HG03354 (cell line): ENCODE results near the gene ETV1.

Experiments
- ATAC-seq: cut with Tn5 transposase; IDR thresholded peaks from one replicate; pipeline ENCODE4 v1.9.1; 2021; ENCODE audit warnings: mild to moderate bottlenecking; ENCODE audit not compliant: unreplicated experiment, poor library complexity, severe bottlenecking

The ETV1 gene

GRCh38 chr7:13989126-13989948 lies at the start of gene ETV1:
TSS of gene ETV1 (minus strand) at chr7:13989666. CDS start at chr7:13989052, 614 bp downstream.
- no peak for ATAC-seq

- ATAC-seq = no peak
Measured at GRCh38 chr7:14024406-14024805, 34.9 kb upstream of the ETV1 start.

GRCh38 chr7:14023838-14024237 lies 34.4 kb upstream of the ETV1 start:
- ATAC-seq = no peak

- no peak for ATAC-seq
Measured at GRCh38 chr7:14023342-14023741, 33.9 kb upstream of the ETV1 start.

- no peak for ATAC-seq
Measured at GRCh38 chr7:14021069-14021468, 31.6 kb upstream of the ETV1 start.

GRCh38 chr7:14020339-14020900 lies 31.0 kb upstream of the ETV1 start:
- ATAC-seq = no peak

- no peak for ATAC-seq
Measured at GRCh38 chr7:14018751-14019150, 29.3 kb upstream of the ETV1 start.

GRCh38 chr7:14016950-14017349 lies 27.5 kb upstream of the ETV1 start:
- no peak for ATAC-seq

- ATAC-seq = no peak
Measured at GRCh38 chr7:14013898-14014297, 24.4 kb upstream of the ETV1 start.

GRCh38 chr7:14009453-14010418 lies 20.3 kb upstream of the ETV1 start:
- no peak for ATAC-seq

GRCh38 chr7:14001139-14001538 lies 11.7 kb upstream of the ETV1 start:
- ATAC-seq = no peak

GRCh38 chr7:14000247-14000646 lies 10.8 kb upstream of the ETV1 start:
- ATAC-seq = no peak

GRCh38 chr7:13998866-13999265 lies 9.4 kb upstream of the ETV1 start:
- ATAC-seq = no peak

- ATAC-seq = no peak
Measured at GRCh38 chr7:13992596-13992964, 3.1 kb upstream of the ETV1 start.

- ATAC-seq = no peak
Measured at GRCh38 chr7:13991791-13992595, 2.5 kb upstream of the ETV1 start.

- ATAC-seq = peak; percentile 89
Measured at GRCh38 chr7:13990984-13991790, 1.7 kb upstream of the ETV1 start.

- peak; percentile 49 for ATAC-seq
Measured at GRCh38 chr7:13990319-13990983, 985 bp upstream of the ETV1 start.

GRCh38 chr7:13989949-13990305 lies 461 bp upstream of the ETV1 start:
- ATAC-seq = no peak
